WTC11 (cell line): ENCODE data around the gene LASP1NB.

Source experiments
- ATAC-seq: fragments of 200-7000 bp; cut with Tn5 transposase; 2 replicates; pipeline ENCODE4 v1.10.0; 2021; ENCODE audit warnings: mild to moderate bottlenecking, moderate library complexity
- CTCF ChIA-PET: fragments of 300-600 bp; sonication (Branson Sonifier 250); formaldehyde crosslinking; loops from one replicate; lab custom pipeline; 2021; ENCODE audit warnings: antibody characterized with exemption; lab: Charles Lee
- POLR2A ChIA-PET: fragments of 350-600 bp; sonication (Branson Sonifier 250); formaldehyde crosslinking; loops from one replicate; lab custom pipeline; 2021; ENCODE audit warnings: antibody characterized with exemption; lab: Charles Lee
- DNase-seq: peaks from one replicate; pipeline ENCODE4 v3.0.0; 2021; ENCODE audit warnings: low spot score
- H3K27ac Mint-ChIP-seq: 2 replicates; pipeline ENCODE4 v1.8.0; 2021; ENCODE audit warnings: mixed read lengths
- H3K27me3 Mint-ChIP-seq: 2 replicates; pipeline ENCODE4 v1.8.0; 2021; ENCODE audit warnings: low read depth, mild to moderate bottlenecking, moderate library complexity, mixed read lengths
- H3K36me3 Mint-ChIP-seq: 2 replicates; pipeline ENCODE4 v1.8.0; 2021; ENCODE audit warnings: mixed read lengths
- H3K4me1 Mint-ChIP-seq: 2 replicates; pipeline ENCODE4 v1.8.0; 2022; ENCODE audit warnings: mixed read lengths
- H3K4me3 Mint-ChIP-seq: 2 replicates; pipeline ENCODE4 v1.8.0; 2021; ENCODE audit warnings: mild to moderate bottlenecking, moderate library complexity, mixed read lengths
- H3K9me3 Mint-ChIP-seq: 2 replicates; pipeline ENCODE4 v1.8.0; 2021; ENCODE audit warnings: mixed read lengths
- AFF4 ChIP-seq: sonication (generic); formaldehyde crosslinking; IDR thresholded peaks from 2 replicates; pipeline ENCODE4 v1.8.1; 2023; ENCODE audit warnings: mild to moderate bottlenecking, missing genetic modification reagents, borderline replicate concordance
- ATF3 ChIP-seq: sonication (generic); formaldehyde crosslinking; conservative IDR thresholded peaks from 2 replicates; pipeline ENCODE4 v1.8.1; 2022; ENCODE audit warnings: mild to moderate bottlenecking, missing genetic modification reagents
- CREM ChIP-seq: sonication (generic); formaldehyde crosslinking; IDR thresholded peaks from 2 replicates; pipeline ENCODE4 v1.8.1; 2022; ENCODE audit warnings: mild to moderate bottlenecking, missing genetic modification reagents, moderate library complexity
- E2F4 ChIP-seq: sonication (generic); formaldehyde crosslinking; IDR thresholded peaks from 2 replicates; pipeline ENCODE4 v1.8.1; 2022; ENCODE audit warnings: low read depth, mild to moderate bottlenecking, moderate library complexity, missing genetic modification reagents, borderline replicate concordance
- GRHL2 ChIP-seq: fragments of 250-450 bp; sonication (Bioruptor Pico); IDR thresholded peaks from 2 replicates; pipeline ENCODE4 v1.8.0; 2022; ENCODE audit warnings: mild to moderate bottlenecking, moderate library complexity; ENCODE audit not compliant: insufficient replicate concordance, severe bottlenecking
- JAZF1 ChIP-seq: fragments of 250-450 bp; sonication (Bioruptor Pico); IDR thresholded peaks from 2 replicates; pipeline ENCODE4 v1.9.0; 2021; ENCODE audit warnings: moderate library complexity, mild to moderate bottlenecking, inconsistent platforms
- JUN ChIP-seq: sonication (generic); formaldehyde crosslinking; IDR thresholded peaks from 2 replicates; pipeline ENCODE4 v1.8.0; 2023; ENCODE audit warnings: mild to moderate bottlenecking, missing genetic modification reagents
- MLX ChIP-seq: sonication (generic); formaldehyde crosslinking; IDR thresholded peaks from 2 replicates; pipeline ENCODE4 v1.8.1; 2023; ENCODE audit warnings: mild to moderate bottlenecking, missing genetic modification reagents, moderate library complexity
- NR1H2 ChIP-seq: sonication (generic); formaldehyde crosslinking; IDR thresholded peaks from 2 replicates; pipeline ENCODE4 v1.9.0; 2021; ENCODE audit warnings: mild to moderate bottlenecking, moderate library complexity, missing genetic modification reagents
- NR2C2 ChIP-seq: sonication (generic); formaldehyde crosslinking; IDR thresholded peaks from 2 replicates; pipeline ENCODE4 v1.8.0; 2022; ENCODE audit warnings: mild to moderate bottlenecking, missing genetic modification reagents
- NR3C1 ChIP-seq: sonication (generic); formaldehyde crosslinking; conservative IDR thresholded peaks from 2 replicates; pipeline ENCODE4 v1.8.1; 2023; ENCODE audit warnings: low read depth, mild to moderate bottlenecking, missing genetic modification reagents
- PREB ChIP-seq: sonication (generic); formaldehyde crosslinking; IDR thresholded peaks from 2 replicates; pipeline ENCODE4 v1.8.1; 2022; ENCODE audit warnings: mild to moderate bottlenecking, missing genetic modification reagents, moderate library complexity, borderline replicate concordance
- RORB ChIP-seq: fragments of 250-450 bp; sonication (Bioruptor Pico); IDR thresholded peaks from 2 replicates; pipeline ENCODE4 v1.9.0; 2021; ENCODE audit warnings: mild to moderate bottlenecking
- TCF7 ChIP-seq: sonication (generic); formaldehyde crosslinking; IDR thresholded peaks from 2 replicates; pipeline ENCODE4 v1.8.0; 2022; ENCODE audit warnings: mild to moderate bottlenecking, low read depth, missing genetic modification reagents, moderate library complexity
- TEAD1 ChIP-seq: sonication (generic); formaldehyde crosslinking; IDR thresholded peaks from 2 replicates; pipeline ENCODE4 v1.8.0; 2022; ENCODE audit warnings: mild to moderate bottlenecking, missing genetic modification reagents
- TEAD4 ChIP-seq: sonication (generic); formaldehyde crosslinking; IDR thresholded peaks from 2 replicates; pipeline ENCODE4 v1.8.0; 2022; ENCODE audit warnings: mild to moderate bottlenecking, missing genetic modification reagents
- ZNF138 ChIP-seq: sonication (generic); formaldehyde crosslinking; conservative IDR thresholded peaks from 2 replicates; pipeline ENCODE4 v1.8.1; 2022; ENCODE audit warnings: mild to moderate bottlenecking, moderate library complexity, missing genetic modification reagents
- ZNF425 ChIP-seq: fragments of 250-450 bp; sonication (Bioruptor Pico); conservative IDR thresholded peaks from 2 replicates; pipeline ENCODE4 v1.9.0; 2021; ENCODE audit warnings: mild to moderate bottlenecking
- ZNF671 ChIP-seq: fragments of 250-450 bp; sonication (Bioruptor Pico); IDR thresholded peaks from 2 replicates; pipeline ENCODE4 v1.8.0; 2021; ENCODE audit warnings: mild to moderate bottlenecking
- ZSCAN18 ChIP-seq: fragments of 250-450 bp; sonication (Bioruptor Pico); IDR thresholded peaks from 2 replicates; pipeline ENCODE4 v2.1.2; 2022; ENCODE audit warnings: mild to moderate bottlenecking, moderate library complexity
- TF ChIP-seq, protein P1 (sequence below): sonication (generic); formaldehyde crosslinking; IDR thresholded peaks from 2 replicates; pipeline ENCODE4 v1.8.0; 2022; ENCODE audit warnings: mild to moderate bottlenecking, missing genetic modification reagents
- TF ChIP-seq, protein P2 (sequence below): sonication (generic); formaldehyde crosslinking; IDR thresholded peaks from 2 replicates; pipeline ENCODE4 v1.8.0; 2023; ENCODE audit warnings: mild to moderate bottlenecking, missing genetic modification reagents

The LASP1NB gene

DNA sequence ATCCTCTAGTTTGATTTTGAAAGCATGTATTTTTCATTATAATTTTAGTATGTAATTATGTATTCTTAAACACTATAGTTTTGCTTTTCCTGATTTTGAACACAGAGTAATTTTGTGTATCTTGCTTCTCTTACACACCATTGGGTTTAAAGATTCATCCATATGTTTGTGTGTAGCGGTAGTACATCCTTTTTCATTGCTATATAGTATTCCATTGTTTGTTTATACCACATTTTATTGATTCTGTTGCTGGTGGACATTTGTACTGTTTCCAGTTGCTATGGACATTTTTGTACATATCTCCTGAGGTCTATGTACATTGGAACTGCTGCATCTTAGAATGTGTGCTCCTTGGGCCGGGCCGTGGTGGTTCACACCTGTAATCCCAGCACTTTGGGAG lies 20.5 kb upstream of the LASP1NB start (continued):
- TF ChIP-seq E2F4 (no peak), MLX (no peak), TCF7 (CRISPR knock-in tag) (no peak)
- TF ChIP-seq, protein P1, sequence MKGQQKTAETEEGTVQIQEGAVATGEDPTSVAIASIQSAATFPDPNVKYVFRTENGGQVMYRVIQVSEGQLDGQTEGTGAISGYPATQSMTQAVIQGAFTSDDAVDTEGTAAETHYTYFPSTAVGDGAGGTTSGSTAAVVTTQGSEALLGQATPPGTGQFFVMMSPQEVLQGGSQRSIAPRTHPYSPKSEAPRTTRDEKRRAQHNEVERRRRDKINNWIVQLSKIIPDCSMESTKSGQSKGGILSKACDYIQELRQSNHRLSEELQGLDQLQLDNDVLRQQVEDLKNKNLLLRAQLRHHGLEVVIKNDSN, result no peak

DNA sequence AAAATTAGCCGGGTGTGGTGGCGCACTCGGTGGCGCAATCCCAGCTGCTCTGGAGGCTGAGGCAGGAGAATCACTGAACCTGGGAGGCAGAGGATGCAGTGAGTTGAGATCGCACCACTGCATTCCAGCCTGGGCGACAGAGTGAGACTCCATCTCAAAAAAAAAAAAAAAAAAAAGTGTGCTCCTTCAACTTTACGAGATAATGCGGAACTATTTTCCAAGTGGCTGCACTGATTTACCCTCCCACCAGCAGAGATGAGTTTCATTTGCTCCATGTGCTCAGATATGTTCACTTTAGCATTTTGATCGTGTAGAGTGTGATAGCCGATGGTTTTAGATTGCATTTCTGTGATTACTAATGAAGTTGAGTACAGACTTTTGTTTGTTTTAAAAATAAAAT lies 20.0 kb upstream of the LASP1NB start:
- H3K4me1 Mint-ChIP-seq, result peaks cover 26% of the 10 kb centered on the region
- TF ChIP-seq TEAD1 (CRISPR knock-in tag) (no peak), CREM (CRISPR knock-in tag) (no peak), NR3C1 (CRISPR knock-in tag) (no peak), AFF4 (no peak), JAZF1 (CRISPR knock-in tag) (no peak), GRHL2 (CRISPR knock-in tag) (no peak), RORB (CRISPR knock-in tag) (no peak), NR2C2 (CRISPR knock-in tag) (no peak), JUN (no peak), ATF3 (CRISPR knock-in tag) (no peak), ZNF671 (CRISPR knock-in tag) (no peak), MLX (no peak), TEAD4 (CRISPR knock-in tag) (no peak), ZNF425 (CRISPR knock-in tag) (no peak), ZNF138 (CRISPR knock-in tag) (no peak), ZSCAN18 (CRISPR knock-in tag) (no peak), NR1H2 (CRISPR knock-in tag) (no peak), PREB (CRISPR knock-in tag) (no peak)
- TF ChIP-seq, protein P2, sequence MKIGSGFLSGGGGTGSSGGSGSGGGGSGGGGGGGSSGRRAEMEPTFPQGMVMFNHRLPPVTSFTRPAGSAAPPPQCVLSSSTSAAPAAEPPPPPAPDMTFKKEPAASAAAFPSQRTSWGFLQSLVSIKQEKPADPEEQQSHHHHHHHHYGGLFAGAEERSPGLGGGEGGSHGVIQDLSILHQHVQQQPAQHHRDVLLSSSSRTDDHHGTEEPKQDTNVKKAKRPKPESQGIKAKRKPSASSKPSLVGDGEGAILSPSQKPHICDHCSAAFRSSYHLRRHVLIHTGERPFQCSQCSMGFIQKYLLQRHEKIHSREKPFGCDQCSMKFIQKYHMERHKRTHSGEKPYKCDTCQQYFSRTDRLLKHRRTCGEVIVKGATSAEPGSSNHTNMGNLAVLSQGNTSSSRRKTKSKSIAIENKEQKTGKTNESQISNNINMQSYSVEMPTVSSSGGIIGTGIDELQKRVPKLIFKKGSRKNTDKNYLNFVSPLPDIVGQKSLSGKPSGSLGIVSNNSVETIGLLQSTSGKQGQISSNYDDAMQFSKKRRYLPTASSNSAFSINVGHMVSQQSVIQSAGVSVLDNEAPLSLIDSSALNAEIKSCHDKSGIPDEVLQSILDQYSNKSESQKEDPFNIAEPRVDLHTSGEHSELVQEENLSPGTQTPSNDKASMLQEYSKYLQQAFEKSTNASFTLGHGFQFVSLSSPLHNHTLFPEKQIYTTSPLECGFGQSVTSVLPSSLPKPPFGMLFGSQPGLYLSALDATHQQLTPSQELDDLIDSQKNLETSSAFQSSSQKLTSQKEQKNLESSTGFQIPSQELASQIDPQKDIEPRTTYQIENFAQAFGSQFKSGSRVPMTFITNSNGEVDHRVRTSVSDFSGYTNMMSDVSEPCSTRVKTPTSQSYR (CRISPR knock-in tag), result no peak
- TF ChIP-seq, all 79 proteins: peak for 0
- ChIA-PET CTCF (no interaction called here), POLR2A (no interaction called here)
- Mint-ChIP-seq H3K9me3 (no peaks in the 10 kb centered on the region), H3K27ac (no peak overlapping the region), H3K36me3 (peaks cover 21% of the 10 kb centered on the region), H3K27me3 (no peaks in the 10 kb centered on the region), H3K4me3 (no peak overlapping the region)
- no peak for ATAC-seq
- no peak for DNase-seq
